ENCODE data around the gene CHURC1. TPM values are rescaled to one million over a fixed set of nuclear protein-coding genes. Genes with fewer than 3 reads are reported as not detected.

Gene CHURC1
- total and polyA plus RNA-seq, 4 donors: 37.2 to 62.6 (median 46.9) TPM

- DNase-seq: no peak
- no peak overlapping the region for H3K27ac ChIP-seq (ENCODE audit: low read depth in 1 of 2, low read length in 1 of 2)
Observed at GRCh38 chr14:64946310-64947045, 32.2 kb downstream of the CHURC1 start.

GRCh38 chr14:64947710-64948611, 33.7 kb downstream of the CHURC1 start:
- DNase-seq: no peak

More at GRCh38 chr14:64946310-64947045, 32.2 kb downstream of the CHURC1 start:
- H3K27me3 ChIP-seq (ENCODE audit: control insufficient read depth in 3 of 3, insufficient read depth in 3 of 3, low read length in 2 of 3): no peaks in the 10 kb centered on the region
- TF ChIP-seq CTCF (IDR thresholded peaks at IDR 0.05; ENCODE audit: control extremely low read depth, extremely low read depth): no peak
- peaks cover 0 to 25% (median 2%) of the 10 kb centered on the region in 4 donors for H3K36me3 ChIP-seq (ENCODE audit: control insufficient read depth in 4 of 4, insufficient read depth in 4 of 4, low read length in 4 of 4)
- H3K4me3 ChIP-seq: no peak overlapping the region
- H3K9me3 ChIP-seq (ENCODE audit: control insufficient read depth in 4 of 4, insufficient read depth in 3 of 4, low read length in 3 of 4): no peaks in the 10 kb centered on the region
- no peak overlapping the region for H3K9ac ChIP-seq (ENCODE audit: insufficient read depth in 1 of 2, low read length in 2 of 2)
- no peaks in the 10 kb centered on the region for H3K4me1 ChIP-seq (ENCODE audit: control insufficient read depth in 5 of 5, insufficient read depth in 5 of 5, low read length in 5 of 5)
- no peak for ATAC-seq (ENCODE audit: insufficient read depth, low FRiP score)
- 57 to 77% methylated on average over 6 of the region's 6 CpGs for WGBS, 2 donors

GRCh38 chr14:64948612-64949210, 34.5 kb downstream of the CHURC1 start:
- TF ChIP-seq CTCF (IDR thresholded peaks at IDR 0.05; ENCODE audit: control extremely low read depth, extremely low read depth): no peak
- no peak overlapping the region for H3K4me3 ChIP-seq
- WGBS, 2 donors: 96 to 99% methylated on average over 8 of the region's 8 CpGs
- no peaks in the 10 kb centered on the region for H3K9me3 ChIP-seq (ENCODE audit: control insufficient read depth in 4 of 4, insufficient read depth in 3 of 4, low read length in 3 of 4)
- no peak overlapping the region for H3K9ac ChIP-seq (ENCODE audit: insufficient read depth in 1 of 2, low read length in 2 of 2)
- ATAC-seq (ENCODE audit: insufficient read depth, low FRiP score) (no peak), DNase-seq (no peak)
- no peaks in the 10 kb centered on the region for H3K27me3 ChIP-seq (ENCODE audit: control insufficient read depth in 3 of 3, insufficient read depth in 3 of 3, low read length in 2 of 3)
- no peak overlapping the region for H3K27ac ChIP-seq (ENCODE audit: low read depth in 1 of 2, low read length in 1 of 2)
- no peaks in the 10 kb centered on the region for H3K4me1 ChIP-seq (ENCODE audit: control insufficient read depth in 5 of 5, insufficient read depth in 5 of 5, low read length in 5 of 5)
- peaks cover 0 to 26% (median 1%) of the 10 kb centered on the region in 4 donors for H3K36me3 ChIP-seq (ENCODE audit: control insufficient read depth in 4 of 4, insufficient read depth in 4 of 4, low read length in 4 of 4)

More at GRCh38 chr14:64947710-64948611, 33.7 kb downstream of the CHURC1 start:
- Histone ChIP-seq H3K27me3 (ENCODE audit: control insufficient read depth in 3 of 3, insufficient read depth in 3 of 3, low read length in 2 of 3) (no peaks in the 10 kb centered on the region), H3K36me3 (ENCODE audit: control insufficient read depth in 4 of 4, insufficient read depth in 4 of 4, low read length in 4 of 4) (peaks cover 0 to 26% (median 2%) of the 10 kb centered on the region in 4 donors), H3K27ac (ENCODE audit: low read depth in 1 of 2, low read length in 1 of 2) (no peak overlapping the region), H3K4me1 (ENCODE audit: control insufficient read depth in 5 of 5, insufficient read depth in 5 of 5, low read length in 5 of 5) (no peaks in the 10 kb centered on the region), H3K9me3 (ENCODE audit: control insufficient read depth in 4 of 4, insufficient read depth in 3 of 4, low read length in 3 of 4) (no peaks in the 10 kb centered on the region), H3K4me3 (no peak overlapping the region), H3K9ac (ENCODE audit: insufficient read depth in 1 of 2, low read length in 2 of 2) (no peak overlapping the region)
- TF ChIP-seq CTCF (IDR thresholded peaks at IDR 0.05; ENCODE audit: control extremely low read depth, extremely low read depth): no peak
- WGBS, 2 donors: 90 to 92% methylated on average over 27 to 28 of the region's 28 CpGs
- no peak for ATAC-seq (ENCODE audit: insufficient read depth, low FRiP score)

Measured in lung (tissue), 12 donors.